Astrocyte (in vitro differentiated cells and primary cell): ENCODE results near the gene RNASEH2C.

Source experiments
- CTCF ChIP-seq: IDR thresholded peaks from 2 replicates; pipeline ENCODE4 v1.5.1; 2011; ENCODE audit warnings: low read depth, mild to moderate bottlenecking, inconsistent platforms, low read length, moderate library complexity; ENCODE audit not compliant: insufficient read depth
- EZH2 ChIP-seq: IDR thresholded peaks from 2 replicates; pipeline ENCODE4 v1.6.1; 2012; ENCODE audit warnings: mild to moderate bottlenecking, low read length, inconsistent platforms; ENCODE audit not compliant: insufficient read depth

- TF ChIP-seq CTCF (no peak), EZH2 (no peak)
Observed at GRCh38 chr11:65730461-65730860, 9.9 kb upstream of the RNASEH2C start.
